Smooth muscle cell (in vitro differentiated cells): ENCODE measurements around the gene OR10AD1. TPM values are rescaled to one million over a fixed set of nuclear protein-coding genes. Genes with fewer than 3 reads are reported as not detected.

Experiments
- DNase-seq: peaks from one replicate; lab custom pipeline; 2025; ENCODE audit not compliant: unreplicated experiment; lab: John Stamatoyannopoulos, UW
- H2AFZ ChIP-seq: fragments of 200-600 bp; sonication (generic); 2 replicates; pipeline ENCODE4 v1.6.0; 2016; ENCODE audit warnings: antibody characterized with exemption, low read depth, mild to moderate bottlenecking
- H3F3A ChIP-seq: fragments of 200-600 bp; sonication (generic); 2 replicates; pipeline ENCODE4 v1.6.0; 2017; ENCODE audit warnings: antibody characterized with exemption, low read depth
- H3K27ac ChIP-seq: fragments of 200-600 bp; sonication (generic); 2 replicates; pipeline ENCODE4 v1.5.1; 2016; ENCODE audit warnings: low read depth, mild to moderate bottlenecking
- H3K27me3 ChIP-seq: fragments of 200-600 bp; sonication (generic); 2 replicates; pipeline ENCODE4 v1.6.1; 2016; ENCODE audit warnings: low read depth, mild to moderate bottlenecking
- H3K36me3 ChIP-seq: fragments of 200-600 bp; sonication (generic); 2 replicates; pipeline ENCODE4 v1.5.1; 2016; ENCODE audit warnings: low read depth
- H3K4me1 ChIP-seq: fragments of 200-600 bp; sonication (generic); 2 replicates; pipeline ENCODE4 v1.5.1; 2016; ENCODE audit warnings: low read depth
- H3K4me2 ChIP-seq: fragments of 200-600 bp; sonication (generic); 2 replicates; pipeline ENCODE4 v1.6.0; 2016; ENCODE audit warnings: mild to moderate bottlenecking
- H3K4me3 ChIP-seq: fragments of 200-600 bp; sonication (generic); 2 replicates; pipeline ENCODE4 v1.5.1; 2016; ENCODE audit warnings: mild to moderate bottlenecking
- H3K79me2 ChIP-seq: fragments of 200-600 bp; sonication (generic); 2 replicates; pipeline ENCODE4 v1.6.0; 2016; ENCODE audit warnings: low read depth, mild to moderate bottlenecking
- H3K9ac ChIP-seq: fragments of 200-600 bp; sonication (generic); 2 replicates; pipeline ENCODE4 v1.6.0; 2016; ENCODE audit warnings: low read depth
- H3K9me3 ChIP-seq: fragments of 200-600 bp; sonication (generic); replicated peaks from 2 replicates; pipeline ENCODE4 v1.5.1; 2016; ENCODE audit warnings: low read depth
- H4K20me1 ChIP-seq: fragments of 200-600 bp; sonication (generic); 2 replicates; pipeline ENCODE4 v1.6.0; 2016; ENCODE audit warnings: low read depth
- WGBS: methylation state at CpG from one replicate; pipeline ENCODE4 v1.1.7; 2016; ENCODE audit warnings: low lambda C conversion rate; 5-methylcytosine and 5-hydroxymethylcytosine counted together
- polyA plus RNA-seq: library from polyadenylated mRNA; unstranded; fragments of >200 nt; fragmentation: Nextera tagmentation; extraction: Ambion mirVana; gene quantifications from 2 replicates; pipeline ENCODE4 v1.2.1, GENCODE V29; 2016
- total RNA-seq: library from RNA; depleted of rRNA; stranded (reverse); fragments of >200 nt; gene quantifications from 2 replicates; pipeline ENCODE4 v1.2.3, GENCODE V29; 2014
- TF ChIP-seq, protein P1 (sequence below): fragments of 200-600 bp; sonication (generic); IDR thresholded peaks from 2 replicates; pipeline ENCODE4 v1.5.1; 2017; ENCODE audit warnings: borderline replicate concordance, mild to moderate bottlenecking, antibody characterized with exemption; ENCODE audit not compliant: insufficient read depth, poor library complexity, severe bottlenecking

The OR10AD1 gene
- total and polyA plus RNA-seq, 2 experiments from 2014 or later = not detected

GRCh38 chr12:48165089-48165981, 37.8 kb downstream of the OR10AD1 start:
- Histone ChIP-seq H3K9ac (no peak overlapping the region), H3K79me2 (no peaks in the 10 kb centered on the region), H3K9me3 (no peaks in the 10 kb centered on the region), H3K4me3 (no peak overlapping the region), H3F3A (no peaks in the 10 kb centered on the region), H3K4me2 (no peak overlapping the region), H4K20me1 (no peaks in the 10 kb centered on the region), H3K27ac (no peak overlapping the region), H3K4me1 (no peaks in the 10 kb centered on the region), H3K27me3 (no peaks in the 10 kb centered on the region), H3K36me3 (no peaks in the 10 kb centered on the region), H2AFZ (no peak overlapping the region)
- 37% methylated on average over 2 of the region's 2 CpGs for WGBS
- DNase-seq = no peak
- TF ChIP-seq, protein P1, sequence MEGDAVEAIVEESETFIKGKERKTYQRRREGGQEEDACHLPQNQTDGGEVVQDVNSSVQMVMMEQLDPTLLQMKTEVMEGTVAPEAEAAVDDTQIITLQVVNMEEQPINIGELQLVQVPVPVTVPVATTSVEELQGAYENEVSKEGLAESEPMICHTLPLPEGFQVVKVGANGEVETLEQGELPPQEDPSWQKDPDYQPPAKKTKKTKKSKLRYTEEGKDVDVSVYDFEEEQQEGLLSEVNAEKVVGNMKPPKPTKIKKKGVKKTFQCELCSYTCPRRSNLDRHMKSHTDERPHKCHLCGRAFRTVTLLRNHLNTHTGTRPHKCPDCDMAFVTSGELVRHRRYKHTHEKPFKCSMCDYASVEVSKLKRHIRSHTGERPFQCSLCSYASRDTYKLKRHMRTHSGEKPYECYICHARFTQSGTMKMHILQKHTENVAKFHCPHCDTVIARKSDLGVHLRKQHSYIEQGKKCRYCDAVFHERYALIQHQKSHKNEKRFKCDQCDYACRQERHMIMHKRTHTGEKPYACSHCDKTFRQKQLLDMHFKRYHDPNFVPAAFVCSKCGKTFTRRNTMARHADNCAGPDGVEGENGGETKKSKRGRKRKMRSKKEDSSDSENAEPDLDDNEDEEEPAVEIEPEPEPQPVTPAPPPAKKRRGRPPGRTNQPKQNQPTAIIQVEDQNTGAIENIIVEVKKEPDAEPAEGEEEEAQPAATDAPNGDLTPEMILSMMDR = peak; percentile 95

GRCh38 chr12:48164451-48164850, 38.6 kb downstream of the OR10AD1 start:
- Histone ChIP-seq H3K4me1 (no peaks in the 10 kb centered on the region), H3K9ac (no peak overlapping the region), H2AFZ (no peak overlapping the region), H3F3A (no peaks in the 10 kb centered on the region), H3K36me3 (no peaks in the 10 kb centered on the region), H4K20me1 (no peaks in the 10 kb centered on the region), H3K4me3 (no peak overlapping the region), H3K9me3 (no peaks in the 10 kb centered on the region), H3K4me2 (no peak overlapping the region), H3K27ac (no peak overlapping the region), H3K79me2 (no peaks in the 10 kb centered on the region), H3K27me3 (no peaks in the 10 kb centered on the region)
- TF ChIP-seq, protein P1 = no peak
- no peak for DNase-seq
- 89% methylated on average over 2 of the region's 2 CpGs for WGBS

DNA sequence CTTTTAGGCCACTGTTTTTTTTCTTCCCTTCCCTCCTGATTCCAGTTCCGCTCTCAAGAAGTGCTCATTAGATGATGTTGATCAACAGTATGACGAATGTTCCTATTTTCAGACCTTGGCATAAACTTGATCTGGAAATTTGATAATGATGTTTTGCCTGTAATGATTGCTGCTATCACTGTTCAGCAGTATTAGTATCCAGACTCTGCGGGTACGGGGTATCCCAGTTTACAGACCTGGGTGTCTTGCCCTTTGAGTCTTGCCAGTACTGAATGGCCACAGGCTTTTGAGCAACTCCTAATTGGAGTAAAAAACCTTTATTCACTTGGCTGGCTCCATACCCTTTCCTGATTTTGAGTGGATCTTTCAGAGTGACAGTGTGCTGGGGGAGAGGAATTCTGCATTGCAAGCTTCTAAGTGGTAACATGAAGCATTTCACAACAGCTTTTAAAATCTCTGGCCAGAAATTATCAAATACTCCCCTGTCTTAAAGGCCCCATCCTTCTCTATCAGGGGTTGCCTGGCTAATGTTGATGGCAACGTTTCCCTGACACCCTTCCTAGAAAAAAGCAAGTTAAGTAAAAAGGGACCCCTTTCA, 39.8 kb downstream of the OR10AD1 start:
- H3K4me3 ChIP-seq = no peak overlapping the region
- 73% methylated on average over 5 of the region's 5 CpGs for WGBS

More for the DNA sequence above, 39.8 kb downstream of the OR10AD1 start:
- no peak for DNase-seq
- Histone ChIP-seq H3K27me3 (no peaks in the 10 kb centered on the region), H2AFZ (no peak overlapping the region), H3K9ac (no peak overlapping the region), H3K9me3 (no peaks in the 10 kb centered on the region), H3K27ac (no peak overlapping the region), H3K4me1 (no peaks in the 10 kb centered on the region), H3F3A (no peaks in the 10 kb centered on the region), H4K20me1 (no peaks in the 10 kb centered on the region), H3K79me2 (no peaks in the 10 kb centered on the region), H3K4me2 (no peak overlapping the region), H3K36me3 (no peaks in the 10 kb centered on the region)
- TF ChIP-seq, protein P1 = no peak
